ENCODE data around the gene DNMT1. TPM values are rescaled to one million over a fixed set of nuclear protein-coding genes. Genes with fewer than 3 reads are reported as not detected.
"Not testable (repeated sequence)": the region's sequence is repeated elsewhere in the genome, so short reads cannot be mapped to it uniquely, and the experiment has no call there.

Gene DNMT1
- total RNA-seq, 4 donors from 2014 or later: 36.1 to 54.4 (median 44.2) TPM

GRCh38 chr19:10167459-10167858 is 27.3 kb downstream of the DNMT1 start:
- H3K4me3 ChIP-seq: no peak overlapping the region
- TF ChIP-seq EP300 (IDR thresholded peaks at IDR 0.05) (no peak), CTCF (IDR thresholded peaks at IDR 0.05) (no peak), POLR2A (IDR thresholded peaks at IDR 0.05) (no peak), POLR2AphosphoS5 (IDR thresholded peaks at IDR 0.05) (no peak)
- 90% methylated on average over 6 of the region's 6 CpGs for WGBS
- no peaks in the 10 kb centered on the region for H3K9me3 ChIP-seq
- H3K27ac ChIP-seq: no peak overlapping the region
- peaks cover 91% of the 10 kb centered on the region for H3K36me3 ChIP-seq
- no peaks in the 10 kb centered on the region for H3K4me1 ChIP-seq
- no peak for DNase-seq (ENCODE audit: low spot score in 2 of 2)
- no peaks in the 10 kb centered on the region for H3K27me3 ChIP-seq

GRCh38 chr19:10166501-10166900 is 28.3 kb downstream of the DNMT1 start:
- not testable (repeated sequence) for H3K9me3 ChIP-seq; H3K4me1 ChIP-seq; DNase-seq (ENCODE audit: low spot score in 2 of 2); H3K27me3 ChIP-seq; H3K4me3 ChIP-seq; H3K27ac ChIP-seq
- peaks cover 90% of the 10 kb centered on the region for H3K36me3 ChIP-seq
- 92% methylated on average over 10 of the region's 10 CpGs for WGBS

- Histone ChIP-seq H3K4me3 (no peak overlapping the region), H3K9me3 (no peaks in the 10 kb centered on the region), H3K36me3 (peaks cover 90% of the 10 kb centered on the region), H3K27me3 (no peaks in the 10 kb centered on the region), H3K4me1 (no peaks in the 10 kb centered on the region), H3K27ac (no peak overlapping the region)
- TF ChIP-seq POLR2A (IDR thresholded peaks at IDR 0.05) (no peak), CTCF (IDR thresholded peaks at IDR 0.05) (no peak), EP300 (IDR thresholded peaks at IDR 0.05) (no peak), POLR2AphosphoS5 (IDR thresholded peaks at IDR 0.05) (no peak)
- DNase-seq (ENCODE audit: low spot score in 2 of 2): no peak
- 89% methylated on average over 3 of the region's 5 CpGs for WGBS
Measured at GRCh38 chr19:10166046-10166445, 28.7 kb downstream of the DNMT1 start.

GRCh38 chr19:10163536-10163935 is 31.2 kb downstream of the DNMT1 start:
- H3K36me3 ChIP-seq: peaks cover 94% of the 10 kb centered on the region
- TF ChIP-seq EP300 (IDR thresholded peaks at IDR 0.05) (no peak), CTCF (IDR thresholded peaks at IDR 0.05) (no peak), POLR2A (IDR thresholded peaks at IDR 0.05) (no peak)
- no peak for DNase-seq (ENCODE audit: low spot score in 2 of 2)
- H3K27me3 ChIP-seq: no peaks in the 10 kb centered on the region
- no peaks in the 10 kb centered on the region for H3K9me3 ChIP-seq
- 95% methylated on average over 3 of the region's 3 CpGs for WGBS
- no peaks in the 10 kb centered on the region for H3K4me1 ChIP-seq
- H3K4me3 ChIP-seq: no peak overlapping the region
- H3K27ac ChIP-seq: no peak overlapping the region

GRCh38 chr19:10159610-10160009 is 35.1 kb downstream of the DNMT1 start:
- H3K4me1 ChIP-seq: no peaks in the 10 kb centered on the region
- H3K4me3 ChIP-seq: no peak overlapping the region
- no peak for TF ChIP-seq POLR2AphosphoS5 (IDR thresholded peaks at IDR 0.05)
- no peak for TF ChIP-seq EP300 (IDR thresholded peaks at IDR 0.05)
- TF ChIP-seq CTCF (IDR thresholded peaks at IDR 0.05): no peak
- no peak for TF ChIP-seq POLR2A (IDR thresholded peaks at IDR 0.05)
- no peaks in the 10 kb centered on the region for H3K27me3 ChIP-seq
- no peak for DNase-seq (ENCODE audit: low spot score in 2 of 2)
- H3K9me3 ChIP-seq: no peaks in the 10 kb centered on the region
- H3K27ac ChIP-seq: no peak overlapping the region
- WGBS: 87% methylated on average over 15 of the region's 16 CpGs
- H3K36me3 ChIP-seq: peaks cover 95% of the 10 kb centered on the region

GRCh38 chr19:10158485-10158884 is 36.3 kb downstream of the DNMT1 start:
- TF ChIP-seq EP300 (IDR thresholded peaks at IDR 0.05) (no peak), CTCF (IDR thresholded peaks at IDR 0.05) (no peak), POLR2AphosphoS5 (IDR thresholded peaks at IDR 0.05) (no peak), POLR2A (IDR thresholded peaks at IDR 0.05) (no peak)
- no peaks in the 10 kb centered on the region for H3K4me1 ChIP-seq
- peaks cover 96% of the 10 kb centered on the region for H3K36me3 ChIP-seq
- H3K4me3 ChIP-seq: no peak overlapping the region
- H3K27me3 ChIP-seq: no peaks in the 10 kb centered on the region
- WGBS: 94% methylated on average over 11 of the region's 11 CpGs
- no peak for DNase-seq (ENCODE audit: low spot score in 2 of 2)
- no peak overlapping the region for H3K27ac ChIP-seq
- no peaks in the 10 kb centered on the region for H3K9me3 ChIP-seq

Data from suprapubic skin (tissue), 4 donors.